Gastrocnemius medialis (tissue), 4 donors: ENCODE data around the gene MALL. TPM values are rescaled to one million over a fixed set of nuclear protein-coding genes. Genes with fewer than 3 reads are reported as not detected.
A peak's percentile ranks its signal among the peaks of the same experiment; 100 is the strongest.
"Not testable (repeated sequence)": the region's sequence is repeated elsewhere in the genome, so short reads cannot be mapped to it uniquely, and the experiment has no call there.

Source experiments
- ATAC-seq, 2 donors: fragments of 150-250 bp; one replicate each; pipeline ENCODE4 v1.9.1; 2016
- DNase-seq, 2 donors: peaks; one replicate each; pipeline ENCODE4 v3.0.0-alpha.2; 2019
- H3K27ac ChIP-seq, 4 donors: fragments of 200-600 bp; sonication (generic); 1 replicate in 1 of 4; 2 replicates in 3 of 4; pipeline ENCODE4 v1.5.1; 2016 to 2018; ENCODE audit warnings: mild to moderate bottlenecking in 2 of 4, moderate library complexity in 1 of 4
- H3K27me3 ChIP-seq, 3 donors: fragments of 200-600 bp; sonication (generic) in 2 of 3; 1 replicate in 1 of 3; 2 replicates in 2 of 3; pipeline versions ENCODE4 v1.5.1 to v1.6.0; 2016 to 2019; ENCODE audit warnings: mild to moderate bottlenecking in 1 of 3, moderate library complexity in 1 of 3
- H3K36me3 ChIP-seq, 2 donors: fragments of 200-600 bp; sonication (generic) in 1 of 2; one replicate each; pipeline ENCODE4 v1.5.1; 2017 to 2018
- H3K4me1 ChIP-seq, 2 donors: fragments of 200-600 bp; sonication (generic) in 1 of 2; one replicate each; pipeline ENCODE4 v1.5.1; 2016 to 2017; ENCODE audit warnings: mild to moderate bottlenecking in 2 of 2
- H3K4me3 ChIP-seq, 4 donors: fragments of 200-600 bp; sonication (generic) in 3 of 4; 1 replicate in 1 of 4; 2 replicates in 3 of 4; pipeline ENCODE4 v1.5.1; 2016 to 2019; ENCODE audit warnings: mild to moderate bottlenecking in 2 of 4
- H3K9me3 ChIP-seq, 3 donors: fragments of 200-600 bp; sonication (generic) in 2 of 3; 1 replicate in 1 of 3; 2 replicates in 2 of 3; pipeline ENCODE4 v1.5.1; 2016 to 2019
- in situ Hi-C, 4 donors: fragments of 200-750 bp; cut with MboI; loops; one replicate each; pipeline versions ENCODE4 v1.15.0 to v1.8.0; 2017; ENCODE audit warnings: low sequenced_read_pairs in 4 of 4
- intact Hi-C: fragments of 100-400 bp; cut with DNase I; formaldehyde crosslinking; loops from one replicate; pipeline ENCODE4 v1.15.1; 2023; ENCODE audit warnings: low total_unique reads
- total RNA-seq, 4 donors: library from RNA; depleted of rRNA; stranded (reverse); fragments of >200 nt; gene quantifications; one replicate each; pipeline versions ENCODE4 v1.1.0 to v1.2.3, GENCODE V29; 2016

Gene MALL
- total RNA-seq, 4 donors from 2014 or later, result 1.7 to 3.8 (median 2.5) TPM

- H3K36me3 ChIP-seq, DNase-seq, H3K9me3 ChIP-seq, H3K27me3 ChIP-seq, H3K4me1 ChIP-seq, in situ Hi-C loops, H3K4me3 ChIP-seq, intact Hi-C loops, H3K27ac ChIP-seq, ATAC-seq: not testable (repeated sequence)
These were observed 31.9 kb downstream of the MALL start for GRCh38 chr2:110083757-110084156.

- H3K36me3 ChIP-seq, H3K4me3 ChIP-seq, H3K27me3 ChIP-seq, intact Hi-C loops, H3K9me3 ChIP-seq, DNase-seq, H3K4me1 ChIP-seq, ATAC-seq, in situ Hi-C loops, H3K27ac ChIP-seq: not testable (repeated sequence)
These were observed 32.5 kb downstream of the MALL start for GRCh38 chr2:110083162-110083561.

GRCh38 chr2:110078104-110078503 is 37.5 kb downstream of the MALL start:
- ATAC-seq, in situ Hi-C loops, intact Hi-C loops: not testable (repeated sequence)

GRCh38 chr2:110075896-110076295 is 39.7 kb downstream of the MALL start:
- H3K36me3 ChIP-seq, in situ Hi-C loops, H3K9me3 ChIP-seq, H3K4me1 ChIP-seq, H3K27me3 ChIP-seq, intact Hi-C loops, ATAC-seq, H3K4me3 ChIP-seq, DNase-seq, H3K27ac ChIP-seq: not testable (repeated sequence)

More at GRCh38 chr2:110078104-110078503, 37.5 kb downstream of the MALL start:
- not testable (repeated sequence) for H3K9me3 ChIP-seq, H3K36me3 ChIP-seq, H3K4me1 ChIP-seq, H3K4me3 ChIP-seq, DNase-seq, H3K27me3 ChIP-seq, H3K27ac ChIP-seq

GRCh38 chr2:110069869-110070268 is 45.8 kb downstream of the MALL start:
- in situ Hi-C loops, H3K36me3 ChIP-seq, intact Hi-C loops, ATAC-seq, H3K4me1 ChIP-seq, H3K27ac ChIP-seq, H3K4me3 ChIP-seq, H3K27me3 ChIP-seq, H3K9me3 ChIP-seq: not testable (repeated sequence)
- DNase-seq, result peak in 1 of 2 donors; percentile 6

- H3K4me3 ChIP-seq, H3K9me3 ChIP-seq, H3K4me1 ChIP-seq, H3K27me3 ChIP-seq, intact Hi-C loops, ATAC-seq, H3K36me3 ChIP-seq, in situ Hi-C loops, H3K27ac ChIP-seq: not testable (repeated sequence)
- peak in 1 of 2 donors; percentile 4 for DNase-seq
These were observed 47.5 kb downstream of the MALL start for GRCh38 chr2:110068153-110068552.

- H3K36me3 ChIP-seq, H3K27me3 ChIP-seq, in situ Hi-C loops, H3K27ac ChIP-seq, H3K9me3 ChIP-seq, ATAC-seq, H3K4me1 ChIP-seq, DNase-seq, intact Hi-C loops, H3K4me3 ChIP-seq: not testable (repeated sequence)
These were observed 53.3 kb downstream of the MALL start for GRCh38 chr2:110062332-110062731.

GRCh38 chr2:110060550-110060949 is 55.1 kb downstream of the MALL start:
- DNase-seq, H3K27ac ChIP-seq, H3K27me3 ChIP-seq, H3K9me3 ChIP-seq, ATAC-seq, H3K4me1 ChIP-seq, H3K4me3 ChIP-seq, intact Hi-C loops, in situ Hi-C loops, H3K36me3 ChIP-seq: not testable (repeated sequence)

GRCh38 chr2:110059694-110060358 is 55.8 kb downstream of the MALL start:
- ATAC-seq, H3K36me3 ChIP-seq, H3K4me1 ChIP-seq, intact Hi-C loops, DNase-seq, H3K27ac ChIP-seq, H3K4me3 ChIP-seq, H3K9me3 ChIP-seq, H3K27me3 ChIP-seq, in situ Hi-C loops: not testable (repeated sequence)

GRCh38 chr2:110059009-110059693 is 56.5 kb downstream of the MALL start:
- H3K36me3 ChIP-seq, ATAC-seq, H3K4me3 ChIP-seq, in situ Hi-C loops, H3K27ac ChIP-seq, DNase-seq, H3K4me1 ChIP-seq, intact Hi-C loops, H3K9me3 ChIP-seq, H3K27me3 ChIP-seq: not testable (repeated sequence)

- in situ Hi-C loops, H3K27ac ChIP-seq, H3K4me1 ChIP-seq, H3K9me3 ChIP-seq, H3K4me3 ChIP-seq, DNase-seq, H3K27me3 ChIP-seq, H3K36me3 ChIP-seq, intact Hi-C loops, ATAC-seq: not testable (repeated sequence)
These were observed 57.6 kb downstream of the MALL start for GRCh38 chr2:110058034-110058433.

- H3K36me3 ChIP-seq, ATAC-seq, H3K9me3 ChIP-seq, H3K4me3 ChIP-seq, H3K4me1 ChIP-seq, in situ Hi-C loops, DNase-seq, H3K27ac ChIP-seq, H3K27me3 ChIP-seq, intact Hi-C loops: not testable (repeated sequence)
These were observed 59.7 kb downstream of the MALL start for GRCh38 chr2:110055819-110056408.
